Vagina (tissue), 2 donors: ENCODE measurements around the gene NEXMIF. TPM values are rescaled to one million over a fixed set of nuclear protein-coding genes. Genes with fewer than 3 reads are reported as not detected.
"Not testable (repeated sequence)": the region's sequence is repeated elsewhere in the genome, so short reads cannot be mapped to it uniquely, and the experiment has no call there.

Source experiments
- DNase-seq, 2 donors: peaks; one replicate each; pipeline ENCODE4 v3.0.0-alpha.2; 2017; ENCODE audit errors: extremely low spot score in 2 of 2
- H3K27ac ChIP-seq: fragments of 200-600 bp; sonication (generic); one replicate; pipeline ENCODE4 v1.5.1; 2019
- H3K27me3 ChIP-seq: fragments of 200-600 bp; sonication (generic); one replicate; pipeline ENCODE4 v1.5.1; 2019
- H3K36me3 ChIP-seq, 2 donors: fragments of 200-600 bp; sonication (generic); one replicate each; pipeline ENCODE4 v1.5.1; 2017 to 2019
- H3K4me1 ChIP-seq: fragments of 200-600 bp; sonication (generic); one replicate; pipeline ENCODE4 v1.5.1; 2019
- H3K4me3 ChIP-seq, 2 donors: fragments of 200-600 bp; sonication (generic); 1 replicate in 1 of 2; 2 replicates in 1 of 2; pipeline ENCODE4 v1.5.1; 2016 to 2019
- H3K9me3 ChIP-seq: fragments of 200-600 bp; sonication (generic); one replicate; pipeline ENCODE4 v1.5.1; 2019
- POLR2A ChIP-seq, 2 donors: fragments of 450-650 bp; IDR thresholded peaks; one replicate each; pipeline ENCODE4 v1.6.1; 2017; ENCODE audit warnings: antibody characterized with exemption in 2 of 2, mild to moderate bottlenecking in 2 of 2, moderate library complexity in 2 of 2
- POLR2AphosphoS5 ChIP-seq, 2 donors: sonication (generic); formaldehyde crosslinking; IDR thresholded peaks; one replicate each; pipeline ENCODE4 v1.9.0; 2017; ENCODE audit warnings: antibody characterized with exemption in 2 of 2, mild to moderate bottlenecking in 2 of 2, low read depth in 1 of 2; ENCODE audit not compliant: insufficient read depth in 1 of 2
- intact Hi-C: fragments of 100-400 bp; cut with DNase I; formaldehyde crosslinking; loops from one replicate; pipeline ENCODE4 v1.15.1; 2023
- total RNA-seq: library from RNA; depleted of rRNA; stranded (reverse); fragments of >200 nt; gene quantifications from one replicate; pipeline ENCODE4 v1.2.3, GENCODE V29; 2016
- TF ChIP-seq, protein P1 (sequence below), 3 experiments: fragments of 450-650 bp in 2 of 3; fragments of 200-600 bp in 1 of 3; sonication (generic) in 1 of 3; IDR thresholded peaks; one replicate each; pipeline ENCODE4 v1.5.1; 2017 to 2019; ENCODE audit warnings: antibody characterized with exemption in 3 of 3, mild to moderate bottlenecking in 2 of 3, moderate library complexity in 2 of 3

Gene NEXMIF
- total RNA-seq, 1 donor from 2014 or later = 0.98 TPM

DNA sequence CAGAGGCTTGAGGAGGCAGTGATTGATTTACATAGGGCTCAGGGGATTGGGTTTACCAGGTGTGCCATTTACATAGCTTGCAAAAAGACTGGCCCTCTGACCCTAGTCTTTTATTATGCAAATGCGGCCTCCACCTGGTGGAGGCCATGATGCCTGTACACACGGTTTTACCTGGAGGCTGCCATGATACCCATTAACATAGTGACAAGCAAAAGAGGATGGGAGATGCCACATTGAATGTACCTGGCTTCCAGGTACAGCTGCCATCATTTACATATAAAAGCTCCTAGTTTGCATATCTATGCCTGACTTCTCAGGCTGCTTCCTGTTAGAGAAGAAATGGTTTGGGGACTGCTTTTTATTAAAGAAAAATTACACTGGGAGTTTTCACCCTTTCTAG lies 72.0 kb downstream of the NEXMIF start:
- no peak overlapping the region for H3K27ac ChIP-seq
- peaks cover 36% of the 10 kb centered on the region for H3K9me3 ChIP-seq
- no peaks in the 10 kb centered on the region for H3K27me3 ChIP-seq
- TF ChIP-seq, protein P1, sequence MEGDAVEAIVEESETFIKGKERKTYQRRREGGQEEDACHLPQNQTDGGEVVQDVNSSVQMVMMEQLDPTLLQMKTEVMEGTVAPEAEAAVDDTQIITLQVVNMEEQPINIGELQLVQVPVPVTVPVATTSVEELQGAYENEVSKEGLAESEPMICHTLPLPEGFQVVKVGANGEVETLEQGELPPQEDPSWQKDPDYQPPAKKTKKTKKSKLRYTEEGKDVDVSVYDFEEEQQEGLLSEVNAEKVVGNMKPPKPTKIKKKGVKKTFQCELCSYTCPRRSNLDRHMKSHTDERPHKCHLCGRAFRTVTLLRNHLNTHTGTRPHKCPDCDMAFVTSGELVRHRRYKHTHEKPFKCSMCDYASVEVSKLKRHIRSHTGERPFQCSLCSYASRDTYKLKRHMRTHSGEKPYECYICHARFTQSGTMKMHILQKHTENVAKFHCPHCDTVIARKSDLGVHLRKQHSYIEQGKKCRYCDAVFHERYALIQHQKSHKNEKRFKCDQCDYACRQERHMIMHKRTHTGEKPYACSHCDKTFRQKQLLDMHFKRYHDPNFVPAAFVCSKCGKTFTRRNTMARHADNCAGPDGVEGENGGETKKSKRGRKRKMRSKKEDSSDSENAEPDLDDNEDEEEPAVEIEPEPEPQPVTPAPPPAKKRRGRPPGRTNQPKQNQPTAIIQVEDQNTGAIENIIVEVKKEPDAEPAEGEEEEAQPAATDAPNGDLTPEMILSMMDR (IDR thresholded peaks at IDR 0.05) = no peak
- no peak for TF ChIP-seq POLR2A (IDR thresholded peaks at IDR 0.05)
- no peak for TF ChIP-seq POLR2AphosphoS5 (IDR thresholded peaks at IDR 0.05; ENCODE audit: insufficient read depth in 1 of 2, low read depth in 1 of 2)
- no peaks in the 10 kb centered on the region for H3K36me3 ChIP-seq
- intact Hi-C loops = no loop called here
- no peak overlapping the region for H3K4me3 ChIP-seq
- DNase-seq = no peak
- no peaks in the 10 kb centered on the region for H3K4me1 ChIP-seq

DNA sequence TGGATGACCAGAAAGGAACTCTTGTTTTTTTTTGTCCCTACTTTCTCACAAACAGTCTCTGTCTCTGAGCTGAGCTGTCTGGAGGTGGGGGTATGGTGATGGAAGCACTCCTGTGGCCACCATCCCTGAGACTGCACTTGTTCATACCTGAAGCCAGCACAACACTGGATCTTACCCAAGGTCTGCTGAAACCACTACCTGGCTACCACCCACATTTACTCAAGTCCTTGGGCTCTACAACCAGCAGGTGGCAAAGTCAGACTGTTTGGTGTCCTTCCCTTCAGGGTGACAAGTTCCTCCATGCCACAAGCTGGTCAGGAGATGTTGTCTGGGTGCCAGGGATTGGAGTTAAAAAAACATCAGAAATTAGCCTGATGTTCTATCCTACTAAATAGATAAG lies 89.7 kb downstream of the NEXMIF start:
- no peaks in the 10 kb centered on the region for H3K27me3 ChIP-seq
- no peaks in the 10 kb centered on the region for H3K9me3 ChIP-seq
- H3K27ac ChIP-seq = no peak overlapping the region
- H3K36me3 ChIP-seq = no peaks in the 10 kb centered on the region
- H3K4me3 ChIP-seq = no peak overlapping the region
- TF ChIP-seq, protein P1 (IDR thresholded peaks at IDR 0.05) = no peak
- TF ChIP-seq POLR2A (IDR thresholded peaks at IDR 0.05) (no peak), POLR2AphosphoS5 (IDR thresholded peaks at IDR 0.05; ENCODE audit: insufficient read depth in 1 of 2, low read depth in 1 of 2) (no peak)
- no peak for DNase-seq
- H3K4me1 ChIP-seq = no peaks in the 10 kb centered on the region
- intact Hi-C loops = no loop called here

DNA sequence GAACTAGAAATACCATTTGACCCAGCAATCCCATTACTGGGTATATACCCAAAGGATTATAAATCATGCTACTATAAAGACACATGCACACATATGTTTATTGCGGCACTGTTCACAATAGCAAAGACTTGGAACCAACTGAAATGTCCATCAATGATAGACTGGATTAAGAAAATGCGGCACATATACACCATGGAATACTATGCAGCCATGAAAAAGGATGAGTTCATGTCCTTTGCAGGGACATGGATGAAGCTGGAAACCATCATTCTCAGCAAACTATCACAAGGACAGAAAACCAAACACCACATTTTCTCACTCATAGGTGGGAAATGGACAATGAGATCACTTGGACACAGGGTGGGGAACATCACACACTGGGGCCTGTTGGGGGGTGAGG lies 105.5 kb downstream of the NEXMIF start:
- H3K27ac ChIP-seq, intact Hi-C loops, H3K4me3 ChIP-seq, H3K27me3 ChIP-seq, DNase-seq, H3K9me3 ChIP-seq, H3K36me3 ChIP-seq, H3K4me1 ChIP-seq: not testable (repeated sequence)

DNA sequence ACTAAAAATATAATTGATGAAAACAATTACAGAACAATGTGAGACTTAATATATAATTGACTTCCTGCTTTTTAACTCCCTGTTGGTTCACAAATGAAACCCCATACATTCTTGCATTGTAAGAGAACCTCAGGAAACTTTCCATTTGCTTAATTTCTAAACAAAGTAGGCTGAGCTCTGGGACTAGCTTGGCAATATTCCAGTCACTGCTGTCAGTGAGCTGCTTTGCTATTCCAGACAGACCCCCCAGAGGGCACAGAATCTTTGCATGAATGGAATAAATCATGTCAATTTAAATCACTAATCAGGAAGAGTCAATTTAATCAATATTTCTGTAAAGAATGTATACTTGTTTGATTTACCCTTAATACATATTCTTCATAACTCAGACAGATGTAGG lies 110.6 kb downstream of the NEXMIF start:
- H3K4me3 ChIP-seq = no peak overlapping the region
- TF ChIP-seq POLR2AphosphoS5 (IDR thresholded peaks at IDR 0.05; ENCODE audit: insufficient read depth in 1 of 2, low read depth in 1 of 2) (no peak), POLR2A (IDR thresholded peaks at IDR 0.05) (no peak)
- TF ChIP-seq, protein P1 (IDR thresholded peaks at IDR 0.05) = no peak
- no peaks in the 10 kb centered on the region for H3K27me3 ChIP-seq
- no peaks in the 10 kb centered on the region for H3K4me1 ChIP-seq
- H3K9me3 ChIP-seq = no peaks in the 10 kb centered on the region
- no peak overlapping the region for H3K27ac ChIP-seq
- intact Hi-C loops = no loop called here
- no peak for DNase-seq
- H3K36me3 ChIP-seq = no peaks in the 10 kb centered on the region

DNA sequence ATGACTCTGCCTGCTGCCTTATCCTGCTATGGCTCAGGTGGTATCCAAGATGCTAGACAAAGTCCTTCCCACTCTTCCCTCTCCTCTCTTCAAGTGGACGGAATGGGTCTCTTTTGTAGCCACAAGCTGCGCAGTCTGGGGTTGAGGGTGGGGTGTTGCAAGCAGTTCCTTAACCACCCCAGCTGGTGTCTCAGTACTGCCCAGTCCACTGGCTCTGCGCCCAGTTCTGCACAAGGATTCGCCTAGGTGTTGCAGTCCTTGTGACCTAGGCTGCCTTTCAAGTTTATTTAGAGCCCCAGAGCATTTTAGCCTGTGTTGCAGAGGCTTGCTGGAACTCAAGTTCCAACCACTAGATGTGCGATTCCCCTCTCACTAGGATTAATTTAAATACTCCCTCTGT lies 120.7 kb downstream of the NEXMIF start:
- no peak for DNase-seq

More for the DNA sequence above, 120.7 kb downstream of the NEXMIF start:
- no peaks in the 10 kb centered on the region for H3K27me3 ChIP-seq
- H3K4me3 ChIP-seq = no peak overlapping the region
- no peaks in the 10 kb centered on the region for H3K9me3 ChIP-seq
- no peaks in the 10 kb centered on the region for H3K4me1 ChIP-seq
- TF ChIP-seq POLR2AphosphoS5 (IDR thresholded peaks at IDR 0.05; ENCODE audit: insufficient read depth in 1 of 2, low read depth in 1 of 2) = no peak
- TF ChIP-seq, protein P1 (IDR thresholded peaks at IDR 0.05) = no peak
- no peak for TF ChIP-seq POLR2A (IDR thresholded peaks at IDR 0.05)
- H3K36me3 ChIP-seq = no peaks in the 10 kb centered on the region
- H3K27ac ChIP-seq = no peak overlapping the region
- intact Hi-C loops = no loop called here
